ENCODE data around the gene DNAI7. TPM values are rescaled to one million over a fixed set of nuclear protein-coding genes. Genes with fewer than 3 reads are reported as not detected.

DNAI7 gene
- total RNA-seq, 1 experiment from 2014 or later: not detected

- Histone ChIP-seq H3K4me2 (ENCODE audit: low read depth, low read length, poor library complexity, severe bottlenecking) (no peak overlapping the region), H4K20me1 (ENCODE audit: insufficient read depth, low read depth, low read length) (no peaks in the 10 kb centered on the region), H3K27ac (ENCODE audit: low read length) (no peak overlapping the region), H3K79me2 (ENCODE audit: low read length) (no peaks in the 10 kb centered on the region), H3K4me1 (ENCODE audit: low read length) (peaks cover 14% of the 10 kb centered on the region), H3K9me3 (ENCODE audit: low read length) (no peaks in the 10 kb centered on the region), H3K4me3 (ENCODE audit: low read length) (no peak overlapping the region), H3K9ac (ENCODE audit: low read length) (no peak overlapping the region), H3K36me3 (ENCODE audit: insufficient read depth, low read length) (no peaks in the 10 kb centered on the region), H3K27me3 (ENCODE audit: low read length) (no peaks in the 10 kb centered on the region), H2AFZ (ENCODE audit: low read length) (no peak overlapping the region), H3K9me2 (replicated peaks; ENCODE audit: insufficient read depth, low read length) (no peaks in the 10 kb centered on the region)
- no peak for DNase-seq
Observed at GRCh38 chr12:25126101-25126500, 68.9 kb downstream of the DNAI7 start.

DNA sequence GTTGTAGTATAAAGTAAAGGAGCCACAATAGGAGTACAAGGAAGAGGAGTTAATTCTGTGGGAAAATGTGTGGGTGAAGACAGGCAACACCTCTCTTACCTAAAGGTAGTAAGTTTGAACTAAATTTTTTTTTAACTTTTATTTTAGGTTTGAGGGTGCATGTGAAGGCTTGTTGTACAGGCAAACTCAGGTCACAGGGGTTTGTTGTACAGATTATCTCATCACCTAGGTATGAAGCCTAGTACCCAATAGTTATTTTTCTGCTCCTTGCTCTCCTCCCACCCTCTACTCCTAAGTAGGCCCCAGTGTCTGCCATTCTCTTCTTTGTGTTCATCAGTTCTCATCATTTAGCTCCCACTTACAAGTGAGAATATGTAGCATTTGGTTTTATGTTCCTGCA lies 70.5 kb downstream of the DNAI7 start:
- no peak overlapping the region for H2AFZ ChIP-seq (ENCODE audit: low read length)
- no peaks in the 10 kb centered on the region for H3K9me2 ChIP-seq (replicated peaks; ENCODE audit: insufficient read depth, low read length)
- H3K4me1 ChIP-seq (ENCODE audit: low read length): peaks cover 14% of the 10 kb centered on the region
- H3K4me2 ChIP-seq (ENCODE audit: low read depth, low read length, poor library complexity, severe bottlenecking): no peak overlapping the region
- no peaks in the 10 kb centered on the region for H4K20me1 ChIP-seq (ENCODE audit: insufficient read depth, low read depth, low read length)
- no peak overlapping the region for H3K4me3 ChIP-seq (ENCODE audit: low read length)
- no peak for DNase-seq
- no peak overlapping the region for H3K27ac ChIP-seq (ENCODE audit: low read length)
- no peaks in the 10 kb centered on the region for H3K9me3 ChIP-seq (ENCODE audit: low read length)
- no peak overlapping the region for H3K9ac ChIP-seq (ENCODE audit: low read length)
- no peaks in the 10 kb centered on the region for H3K79me2 ChIP-seq (ENCODE audit: low read length)
- H3K36me3 ChIP-seq (ENCODE audit: insufficient read depth, low read length): no peaks in the 10 kb centered on the region
- H3K27me3 ChIP-seq (ENCODE audit: low read length): no peaks in the 10 kb centered on the region

DNA sequence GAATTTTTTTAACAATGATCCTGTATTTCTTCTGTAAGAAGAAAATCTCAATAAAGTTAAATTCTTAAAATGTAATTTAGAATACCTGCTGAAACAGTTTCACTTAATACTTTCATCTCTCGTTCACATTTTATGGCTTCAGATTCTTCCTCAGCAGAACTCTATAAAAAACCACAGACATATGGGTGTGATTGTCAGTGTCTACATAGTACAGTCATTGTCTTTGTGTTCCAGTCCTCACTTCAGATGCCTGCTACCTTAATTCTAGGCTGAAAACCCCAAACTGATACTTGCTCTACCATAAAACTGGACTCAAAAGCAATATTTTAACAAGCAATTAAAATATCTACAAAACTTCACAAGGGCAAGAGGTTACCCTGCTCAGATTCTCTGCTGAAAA lies 71.8 kb downstream of the DNAI7 start:
- Histone ChIP-seq H3K4me2 (ENCODE audit: low read depth, low read length, poor library complexity, severe bottlenecking) (no peak overlapping the region), H3K4me1 (ENCODE audit: low read length) (peaks cover 6% of the 10 kb centered on the region; the same call in 1 of the 2 replicates), H3K27ac (ENCODE audit: low read length) (no peak overlapping the region), H3K79me2 (ENCODE audit: low read length) (no peaks in the 10 kb centered on the region), H3K27me3 (ENCODE audit: low read length) (no peaks in the 10 kb centered on the region), H3K36me3 (ENCODE audit: insufficient read depth, low read length) (no peaks in the 10 kb centered on the region), H4K20me1 (ENCODE audit: insufficient read depth, low read depth, low read length) (no peaks in the 10 kb centered on the region), H2AFZ (ENCODE audit: low read length) (0 out of 2 replicates have a peak overlapping the region, but pooled peaks have one; percentile 42), H3K4me3 (ENCODE audit: low read length) (no peak overlapping the region), H3K9me2 (replicated peaks; ENCODE audit: insufficient read depth, low read length) (no peaks in the 10 kb centered on the region), H3K9ac (ENCODE audit: low read length) (no peak overlapping the region), H3K9me3 (ENCODE audit: low read length) (no peaks in the 10 kb centered on the region)
- no peak for DNase-seq

DNA sequence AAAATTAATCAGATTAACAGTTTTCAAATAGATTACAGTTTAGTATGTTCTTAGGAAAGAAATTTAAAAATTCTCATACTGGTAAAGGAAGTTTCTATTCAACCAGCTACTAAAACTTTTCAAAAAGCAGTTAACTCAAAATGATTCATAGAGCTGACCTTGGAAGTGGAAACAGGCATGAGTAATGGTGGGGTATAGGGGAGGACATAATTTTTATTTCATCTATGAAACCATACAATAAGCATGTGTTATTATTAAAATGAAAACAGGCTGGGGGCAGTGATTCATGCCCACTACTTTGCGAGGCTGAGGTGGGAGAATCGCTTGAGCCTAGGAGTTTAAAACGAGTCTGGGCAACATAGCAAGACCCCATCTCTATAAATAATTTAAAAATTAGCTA lies 73.0 kb downstream of the DNAI7 start:
- H3K9me2 ChIP-seq (replicated peaks; ENCODE audit: insufficient read depth, low read length): no peaks in the 10 kb centered on the region
- DNase-seq: no peak
- H3K4me1 ChIP-seq (ENCODE audit: low read length): peaks cover 6% of the 10 kb centered on the region; the same call in 1 of the 2 replicates

DNA sequence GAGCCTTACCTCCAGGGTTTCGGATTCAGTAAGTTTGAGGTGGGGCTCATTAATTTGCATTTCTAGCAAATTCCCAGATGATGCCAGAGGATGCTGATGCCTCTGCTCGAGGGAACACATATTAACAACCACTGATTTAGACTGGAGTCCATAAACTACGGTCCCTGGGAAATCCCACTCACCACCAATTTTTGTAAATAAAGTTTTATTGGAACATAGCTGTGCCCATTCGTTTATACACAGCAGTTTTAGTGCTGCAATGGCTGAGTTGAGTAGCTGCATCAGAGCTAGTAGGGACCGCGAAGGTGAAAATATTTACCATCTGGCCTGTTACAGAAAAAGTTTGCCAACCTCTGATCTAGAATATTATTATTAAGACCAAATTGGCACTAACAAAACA lies 73.8 kb downstream of the DNAI7 start:
- H3K79me2 ChIP-seq (ENCODE audit: low read length): no peaks in the 10 kb centered on the region
- H3K9ac ChIP-seq (ENCODE audit: low read length): no peak overlapping the region
- no peaks in the 10 kb centered on the region for H3K27me3 ChIP-seq (ENCODE audit: low read length)
- no peak overlapping the region for H3K4me2 ChIP-seq (ENCODE audit: low read depth, low read length, poor library complexity, severe bottlenecking)
- no peaks in the 10 kb centered on the region for H3K36me3 ChIP-seq (ENCODE audit: insufficient read depth, low read length)
- H4K20me1 ChIP-seq (ENCODE audit: insufficient read depth, low read depth, low read length): no peaks in the 10 kb centered on the region
- no peak overlapping the region for H3K4me3 ChIP-seq (ENCODE audit: low read length)
- H3K9me3 ChIP-seq (ENCODE audit: low read length): no peaks in the 10 kb centered on the region
- no peak overlapping the region for H2AFZ ChIP-seq (ENCODE audit: low read length)
- no peaks in the 10 kb centered on the region for H3K9me2 ChIP-seq (replicated peaks; ENCODE audit: insufficient read depth, low read length)
- H3K4me1 ChIP-seq (ENCODE audit: low read length): peaks cover 4% of the 10 kb centered on the region; the same call in 1 of the 2 replicates
- no peak for DNase-seq
- H3K27ac ChIP-seq (ENCODE audit: low read length): no peak overlapping the region

More for the DNA sequence above, 73.0 kb downstream of the DNAI7 start:
- Histone ChIP-seq H3K27ac (ENCODE audit: low read length) (no peak overlapping the region), H2AFZ (ENCODE audit: low read length) (no peak overlapping the region), H3K4me2 (ENCODE audit: low read depth, low read length, poor library complexity, severe bottlenecking) (no peak overlapping the region), H3K9ac (ENCODE audit: low read length) (no peak overlapping the region), H3K4me3 (ENCODE audit: low read length) (no peak overlapping the region), H3K36me3 (ENCODE audit: insufficient read depth, low read length) (no peaks in the 10 kb centered on the region), H3K9me3 (ENCODE audit: low read length) (no peaks in the 10 kb centered on the region), H3K79me2 (ENCODE audit: low read length) (no peaks in the 10 kb centered on the region), H4K20me1 (ENCODE audit: insufficient read depth, low read depth, low read length) (no peaks in the 10 kb centered on the region), H3K27me3 (ENCODE audit: low read length) (no peaks in the 10 kb centered on the region)

DNA sequence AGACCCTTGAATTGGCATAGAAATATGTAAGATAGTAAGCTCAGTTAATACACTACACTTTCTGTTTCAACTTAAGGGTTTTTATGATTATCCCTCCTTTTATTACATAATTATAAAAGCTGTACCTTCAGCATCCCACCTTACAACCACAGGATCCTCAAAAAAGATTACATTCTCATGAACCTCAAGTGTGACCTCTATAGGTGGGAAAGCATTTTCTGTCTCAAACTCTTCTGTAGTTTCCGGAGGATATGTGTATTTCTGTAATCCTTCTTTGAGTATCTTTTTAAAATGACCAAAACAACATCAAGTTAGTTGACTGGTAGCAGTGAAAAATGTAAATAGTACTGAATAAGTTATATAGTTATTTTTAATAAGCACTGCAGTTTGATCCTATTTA lies 75.9 kb downstream of the DNAI7 start:
- H3K4me2 ChIP-seq (ENCODE audit: low read depth, low read length, poor library complexity, severe bottlenecking): no peak overlapping the region
- H3K36me3 ChIP-seq (ENCODE audit: insufficient read depth, low read length): no peaks in the 10 kb centered on the region
- no peaks in the 10 kb centered on the region for H3K9me2 ChIP-seq (replicated peaks; ENCODE audit: insufficient read depth, low read length)
- no peaks in the 10 kb centered on the region for H4K20me1 ChIP-seq (ENCODE audit: insufficient read depth, low read depth, low read length)
- H3K27ac ChIP-seq (ENCODE audit: low read length): no peak overlapping the region
- H3K4me1 ChIP-seq (ENCODE audit: low read length): peaks cover 6% of the 10 kb centered on the region; the same call in 1 of the 2 replicates
- no peaks in the 10 kb centered on the region for H3K79me2 ChIP-seq (ENCODE audit: low read length)
- no peaks in the 10 kb centered on the region for H3K9me3 ChIP-seq (ENCODE audit: low read length)
- peak; percentile 70 for DNase-seq
- no peak overlapping the region for H3K9ac ChIP-seq (ENCODE audit: low read length)
- no peak overlapping the region for H3K4me3 ChIP-seq (ENCODE audit: low read length)
- no peaks in the 10 kb centered on the region for H3K27me3 ChIP-seq (ENCODE audit: low read length)
- H2AFZ ChIP-seq (ENCODE audit: low read length): no peak overlapping the region

- no peak for DNase-seq
- peaks cover 6% of the 10 kb centered on the region; the same call in 1 of the 2 replicates for H3K4me1 ChIP-seq (ENCODE audit: low read length)
- no peak overlapping the region for H2AFZ ChIP-seq (ENCODE audit: low read length)
- no peak overlapping the region for H3K9ac ChIP-seq (ENCODE audit: low read length)
- H3K27me3 ChIP-seq (ENCODE audit: low read length): no peaks in the 10 kb centered on the region
- H3K4me2 ChIP-seq (ENCODE audit: low read depth, low read length, poor library complexity, severe bottlenecking): no peak overlapping the region
- H4K20me1 ChIP-seq (ENCODE audit: insufficient read depth, low read depth, low read length): no peaks in the 10 kb centered on the region
- H3K27ac ChIP-seq (ENCODE audit: low read length): no peak overlapping the region
- H3K4me3 ChIP-seq (ENCODE audit: low read length): no peak overlapping the region
- no peaks in the 10 kb centered on the region for H3K36me3 ChIP-seq (ENCODE audit: insufficient read depth, low read length)
- H3K9me3 ChIP-seq (ENCODE audit: low read length): no peaks in the 10 kb centered on the region
- no peaks in the 10 kb centered on the region for H3K79me2 ChIP-seq (ENCODE audit: low read length)
- H3K9me2 ChIP-seq (replicated peaks; ENCODE audit: insufficient read depth, low read length): no peaks in the 10 kb centered on the region
Observed at GRCh38 chr12:25115677-25116076, 79.3 kb downstream of the DNAI7 start.

- H3K27me3 ChIP-seq (ENCODE audit: low read length): no peaks in the 10 kb centered on the region
- H3K4me2 ChIP-seq (ENCODE audit: low read depth, low read length, poor library complexity, severe bottlenecking): no peak overlapping the region
- no peak overlapping the region for H2AFZ ChIP-seq (ENCODE audit: low read length)
- no peaks in the 10 kb centered on the region for H3K9me2 ChIP-seq (replicated peaks; ENCODE audit: insufficient read depth, low read length)
- no peak for DNase-seq
- peaks cover 3% of the 10 kb centered on the region; the same call in 1 of the 2 replicates for H3K4me1 ChIP-seq (ENCODE audit: low read length)
- peaks cover 10% of the 10 kb centered on the region for H3K36me3 ChIP-seq (ENCODE audit: insufficient read depth, low read length)
- no peak overlapping the region for H3K9ac ChIP-seq (ENCODE audit: low read length)
- no peak overlapping the region for H3K27ac ChIP-seq (ENCODE audit: low read length)
- H3K4me3 ChIP-seq (ENCODE audit: low read length): no peak overlapping the region
- no peaks in the 10 kb centered on the region for H3K79me2 ChIP-seq (ENCODE audit: low read length)
- no peaks in the 10 kb centered on the region for H3K9me3 ChIP-seq (ENCODE audit: low read length)
- no peaks in the 10 kb centered on the region for H4K20me1 ChIP-seq (ENCODE audit: insufficient read depth, low read depth, low read length)
Observed at GRCh38 chr12:25113651-25114050, 81.3 kb downstream of the DNAI7 start.

- Histone ChIP-seq H3K4me2 (ENCODE audit: low read depth, low read length, poor library complexity, severe bottlenecking) (no peak overlapping the region), H3K9ac (ENCODE audit: low read length) (no peak overlapping the region), H3K27me3 (ENCODE audit: low read length) (no peaks in the 10 kb centered on the region), H3K4me3 (ENCODE audit: low read length) (no peak overlapping the region), H3K9me3 (ENCODE audit: low read length) (no peaks in the 10 kb centered on the region), H3K36me3 (ENCODE audit: insufficient read depth, low read length) (peaks cover 35% of the 10 kb centered on the region), H3K27ac (ENCODE audit: low read length) (no peak overlapping the region), H4K20me1 (ENCODE audit: insufficient read depth, low read depth, low read length) (no peaks in the 10 kb centered on the region), H2AFZ (ENCODE audit: low read length) (no peak overlapping the region), H3K4me1 (ENCODE audit: low read length) (no peaks in the 10 kb centered on the region), H3K79me2 (ENCODE audit: low read length) (no peaks in the 10 kb centered on the region), H3K9me2 (replicated peaks; ENCODE audit: insufficient read depth, low read length) (no peaks in the 10 kb centered on the region)
- DNase-seq: no peak
Observed at GRCh38 chr12:25110260-25110659, 84.7 kb downstream of the DNAI7 start.

All from Karpas-422 (cell line).